ENCODE results near the gene PLEKHG4B.

Gene PLEKHG4B

DNA sequence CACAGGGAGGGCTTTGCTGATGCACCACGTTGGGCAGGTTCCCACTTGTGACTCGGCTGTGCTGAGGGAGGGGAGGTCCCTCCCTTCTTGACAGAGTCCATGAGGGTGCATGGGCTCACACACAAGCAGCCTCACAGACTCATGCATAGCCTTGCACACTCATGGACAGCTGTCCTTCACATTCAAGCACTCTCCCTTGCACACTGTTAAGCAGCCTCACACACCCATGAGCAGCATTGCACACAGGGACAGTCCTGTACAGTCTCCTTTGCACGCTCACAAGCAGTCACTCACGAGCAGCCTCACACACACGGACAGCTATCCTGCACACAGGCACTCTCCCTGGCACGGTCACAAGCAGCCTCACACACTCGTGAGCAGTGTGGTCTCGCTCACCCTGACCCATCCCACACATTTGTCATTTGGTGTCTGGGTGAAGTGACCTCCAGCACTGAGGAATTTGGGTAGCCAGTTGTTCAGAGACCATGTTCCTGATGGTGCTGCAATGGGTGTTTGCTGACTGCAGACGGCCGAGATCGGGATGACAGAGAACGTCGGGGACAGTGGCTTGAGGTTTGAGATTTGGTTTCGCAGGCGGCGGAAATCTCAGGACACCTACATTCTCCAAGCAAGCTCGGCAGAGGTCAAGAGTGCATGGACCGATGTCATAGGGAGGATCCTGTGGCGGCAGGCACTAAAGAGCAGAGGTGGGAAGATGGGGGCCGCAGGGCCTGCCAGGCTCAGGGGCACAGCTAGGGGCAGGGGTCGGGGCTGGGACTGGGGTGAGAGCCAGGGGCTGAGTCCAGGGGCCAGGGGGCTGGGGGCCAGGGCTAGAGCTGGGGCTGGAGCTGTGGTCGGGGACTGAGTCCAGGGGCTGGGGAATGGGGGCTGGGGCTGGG is 81.7 kb downstream of the PLEKHG4B start:
- no peak for DNase-seq

DNA sequence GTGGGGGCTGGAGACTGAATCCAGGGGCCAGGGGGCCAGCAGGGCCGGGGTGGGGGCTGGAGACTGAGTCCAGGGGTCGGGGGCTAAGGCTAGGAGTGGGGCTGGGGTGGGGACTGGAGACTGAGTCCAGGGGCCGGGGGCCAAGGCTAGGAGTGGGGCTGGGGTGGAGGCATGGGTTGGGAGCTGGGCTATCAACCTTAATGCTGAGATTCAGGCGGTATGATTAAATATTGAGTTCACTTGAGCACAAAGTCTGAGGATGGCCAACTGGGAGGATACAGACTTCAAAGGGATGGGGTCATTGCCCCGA is 82.3 kb downstream of the PLEKHG4B start:
- DNase-seq: no peak

GRCh38 chr5:174876-175465 is 83.0 kb downstream of the PLEKHG4B start:
- DNase-seq: no peak

GRCh38 chr5:176296-176823 is 84.4 kb downstream of the PLEKHG4B start:
- DNase-seq: no peak

DNA sequence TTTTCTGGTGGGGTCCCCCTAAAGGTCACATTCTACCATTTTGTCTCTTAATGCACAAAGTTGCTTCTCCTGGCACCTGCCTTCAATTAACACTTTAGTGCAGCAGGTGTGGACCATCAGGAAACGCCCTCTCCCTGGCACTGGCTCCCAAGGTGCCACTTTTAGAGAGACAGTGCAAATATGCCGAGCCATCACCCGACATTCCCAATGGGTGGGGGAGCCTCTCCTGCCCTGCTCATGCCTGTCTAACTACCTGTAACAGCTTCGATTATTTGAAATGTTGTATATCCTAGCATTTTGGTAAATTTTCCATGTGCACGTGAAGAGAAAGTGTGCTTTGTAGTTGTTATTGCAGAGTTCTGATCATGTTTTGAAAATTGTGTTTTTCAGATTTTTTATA is 86.1 kb downstream of the PLEKHG4B start:
- no peak for DNase-seq

DNA sequence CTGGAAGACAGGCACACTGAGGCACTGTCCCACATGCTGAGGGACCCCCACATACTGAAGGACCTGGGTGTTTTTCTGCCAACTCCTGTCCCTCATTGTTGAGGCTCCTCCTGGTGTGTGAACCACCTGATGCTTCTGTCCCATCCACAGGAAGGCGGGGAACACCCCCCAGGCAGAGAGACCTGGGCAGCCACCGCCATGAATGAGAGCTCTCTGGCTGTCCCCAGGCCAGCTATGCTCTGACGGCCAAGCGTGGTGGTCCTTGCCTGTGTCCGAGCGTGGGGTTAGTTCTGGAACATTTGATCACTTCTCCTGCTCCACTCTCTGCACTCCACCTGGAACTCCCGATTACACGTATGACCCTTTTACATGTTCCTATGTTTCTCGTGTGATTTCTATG is 87.4 kb downstream of the PLEKHG4B start:
- DNase-seq: no peak

DNA sequence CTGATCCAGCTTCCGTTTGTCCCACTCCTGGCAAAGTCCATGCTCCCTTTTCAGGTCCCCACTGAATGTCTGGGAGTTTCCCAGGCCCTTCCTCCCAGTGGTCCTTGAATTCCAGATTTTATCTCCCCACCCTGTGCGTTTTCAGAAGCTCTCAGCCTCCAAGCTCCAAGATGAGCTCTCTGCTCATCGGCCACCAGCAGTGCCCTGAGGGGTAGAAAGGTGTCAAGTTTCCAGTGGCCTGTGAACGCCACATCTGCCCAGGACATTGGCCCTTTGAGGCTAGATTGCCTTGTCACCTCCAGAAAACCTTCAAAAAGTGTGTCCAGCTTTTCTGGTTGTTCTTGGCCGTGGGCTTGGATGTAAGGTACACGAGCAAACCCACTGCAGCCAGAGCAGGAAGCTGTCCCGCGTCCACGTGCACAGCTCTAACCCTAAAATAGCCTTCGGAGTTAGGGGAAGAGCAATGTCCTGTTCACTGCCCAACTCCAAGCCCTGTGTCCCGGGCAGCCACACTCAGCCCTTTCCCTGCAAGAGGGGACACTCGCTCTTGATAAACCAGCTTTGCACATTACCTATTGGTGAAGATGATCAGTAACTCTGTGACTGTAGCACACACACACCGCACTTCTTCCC is 88.4 kb downstream of the PLEKHG4B start:
- no peak for DNase-seq

DNA sequence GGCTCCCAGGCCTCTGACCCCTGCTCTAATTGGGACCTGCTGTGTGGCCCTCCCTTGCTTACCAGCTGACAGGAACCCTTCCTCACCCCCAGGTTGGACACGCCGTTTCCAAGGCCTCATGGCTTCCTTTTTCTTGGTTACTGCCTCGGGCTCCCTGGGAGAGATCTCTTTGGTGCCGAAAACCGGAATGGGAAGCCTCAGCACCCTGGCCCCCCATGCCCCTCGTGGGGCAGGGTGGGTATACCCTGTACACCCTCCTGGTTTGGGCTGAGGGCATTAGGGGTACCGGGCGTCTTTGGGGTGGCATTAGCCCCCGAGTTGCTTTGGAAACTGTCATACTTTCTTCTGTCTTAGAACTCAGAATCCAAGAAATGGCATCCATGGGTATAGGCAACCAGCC is 89.2 kb downstream of the PLEKHG4B start:
- DNase-seq: no peak

GRCh38 chr5:181566-181965 is 89.6 kb downstream of the PLEKHG4B start:
- DNase-seq: no peak

GRCh38 chr5:182126-182525 is 90.2 kb downstream of the PLEKHG4B start:
- no peak for DNase-seq

DNA sequence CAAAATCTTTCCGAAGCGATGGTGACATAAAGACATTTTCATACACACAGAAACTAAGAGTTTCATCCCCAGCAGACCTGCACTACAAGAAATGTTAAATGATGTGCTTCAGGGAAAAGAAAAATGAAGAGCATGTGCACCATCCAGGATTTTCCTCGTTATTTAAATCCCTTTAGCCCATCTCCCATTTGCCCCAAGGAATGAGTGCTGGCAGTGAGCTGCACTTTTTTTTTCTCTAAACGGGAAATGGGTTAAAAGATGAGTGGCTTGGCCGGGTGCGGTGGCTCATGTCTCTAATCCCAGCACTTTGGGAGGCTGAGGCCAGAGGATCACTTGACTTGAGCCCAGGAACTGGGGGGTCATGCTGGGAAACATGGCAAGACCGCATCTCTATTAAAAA is 92.5 kb downstream of the PLEKHG4B start:
- DNase-seq: no peak

- DNase-seq: no peak
Observed at GRCh38 chr5:185095-186070, 93.4 kb downstream of the PLEKHG4B start.

GRCh38 chr5:186091-187041 is 94.4 kb downstream of the PLEKHG4B start:
- no peak for DNase-seq

DNA sequence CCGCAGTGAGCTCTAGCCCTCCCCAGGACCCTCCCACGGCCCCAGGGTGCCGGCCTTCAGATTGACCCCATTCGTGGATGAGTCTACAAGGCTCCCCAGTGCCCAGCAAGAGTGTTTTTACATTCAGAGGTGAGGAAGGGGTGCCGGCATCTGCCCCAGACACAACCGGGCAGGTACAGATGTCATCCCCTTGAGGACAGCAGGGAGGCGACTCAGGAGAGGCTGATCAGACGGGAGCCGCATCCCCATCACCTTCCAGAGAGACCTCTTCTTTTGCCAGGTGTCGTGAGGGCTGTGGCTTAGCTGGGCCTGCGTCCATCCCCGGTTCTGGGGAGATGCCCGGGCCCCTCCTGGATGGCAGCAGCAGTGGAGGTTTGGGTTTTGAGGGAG is 95.1 kb downstream of the PLEKHG4B start:
- DNase-seq: no peak

DNA sequence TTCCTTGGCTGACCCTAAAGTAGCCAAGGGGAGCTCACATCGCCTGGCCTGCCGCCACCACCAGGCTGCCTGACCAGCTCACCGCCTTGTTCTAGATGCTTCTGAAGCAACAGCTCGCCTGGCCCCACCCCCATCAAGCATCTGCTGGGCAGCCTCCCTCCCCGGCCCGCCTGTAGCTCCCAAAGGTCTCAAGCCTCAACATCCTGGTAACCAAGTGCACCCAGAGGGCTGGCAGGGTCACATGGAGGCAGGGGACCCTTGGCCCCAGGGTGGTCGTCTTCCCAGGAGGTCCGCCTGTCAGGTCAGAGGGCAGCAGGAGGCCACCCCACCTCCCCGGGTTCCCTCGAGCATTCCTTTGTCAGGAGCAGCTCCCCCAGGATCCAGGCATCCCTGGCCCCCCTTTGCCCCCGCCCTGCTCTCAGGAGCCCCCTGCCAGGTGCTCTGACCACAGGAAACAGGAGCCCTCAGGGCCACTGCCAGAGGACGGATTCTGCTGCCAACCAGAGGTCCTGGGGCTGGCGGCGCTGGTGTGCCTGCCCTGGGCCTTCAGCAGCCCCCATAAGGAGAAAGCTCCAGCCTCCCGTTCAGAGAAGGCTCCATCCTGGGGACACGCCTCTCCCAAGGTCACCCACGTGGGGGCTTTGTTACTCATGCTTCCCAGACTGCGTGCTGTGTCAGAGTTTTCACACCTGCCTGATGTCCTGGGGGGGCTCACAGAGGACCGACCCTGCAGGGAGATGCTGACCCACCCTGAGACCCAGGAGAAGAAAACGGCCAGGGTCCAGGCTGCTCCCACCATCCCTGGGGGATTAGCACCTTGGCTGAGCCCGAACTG is 95.9 kb downstream of the PLEKHG4B start:
- no peak for DNase-seq

DNA sequence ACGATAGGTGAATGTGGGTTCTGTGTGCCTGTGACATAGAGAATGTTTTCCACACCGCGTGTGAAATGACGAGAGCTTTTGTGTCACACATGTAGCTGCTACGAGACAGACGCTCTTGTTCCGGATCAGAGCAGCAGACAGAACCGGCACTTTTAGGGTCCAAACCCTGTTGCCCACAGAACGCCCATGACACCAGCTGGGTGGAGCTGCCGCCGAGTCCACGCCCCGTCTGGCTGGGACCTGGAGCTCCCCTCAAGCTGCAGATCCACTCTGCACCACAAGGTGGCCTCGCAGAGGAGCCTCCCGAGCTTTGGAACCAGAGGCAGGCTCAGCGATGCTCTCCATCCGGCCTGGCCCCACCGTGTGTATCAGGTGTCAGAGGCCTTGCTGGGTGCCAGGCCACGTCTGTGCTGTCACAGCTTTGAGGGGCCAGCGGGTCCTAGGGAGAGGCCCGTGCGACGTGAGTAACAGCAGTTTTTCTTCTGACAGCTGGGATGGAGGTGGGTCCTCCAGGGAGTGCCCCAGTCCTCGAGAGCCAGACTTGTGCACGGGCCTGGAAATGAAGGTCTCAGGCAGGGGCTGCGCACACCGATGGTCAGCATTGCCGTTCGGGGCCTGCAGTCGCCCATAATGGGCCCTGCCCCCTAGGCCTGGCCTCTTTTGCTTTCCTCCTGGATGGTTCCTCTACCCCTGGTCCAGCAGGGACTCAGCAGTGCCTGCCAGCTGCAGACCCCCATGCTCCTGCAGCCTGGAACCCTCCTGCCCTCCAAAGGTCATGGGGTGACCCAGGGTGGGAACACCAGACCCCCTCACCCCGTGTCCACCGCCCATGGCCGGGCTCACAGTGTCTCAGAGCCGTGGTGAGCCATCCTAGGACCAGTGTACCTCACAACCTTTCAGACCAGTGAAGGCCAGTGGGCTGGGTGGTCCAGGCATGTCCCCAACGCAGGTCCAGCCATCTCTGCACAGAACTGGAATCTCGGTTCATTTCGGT is 96.8 kb downstream of the PLEKHG4B start:
- peak; percentile 88 for DNase-seq

- DNase-seq: no peak
Observed at GRCh38 chr5:189486-189885, 97.5 kb downstream of the PLEKHG4B start.

DNA sequence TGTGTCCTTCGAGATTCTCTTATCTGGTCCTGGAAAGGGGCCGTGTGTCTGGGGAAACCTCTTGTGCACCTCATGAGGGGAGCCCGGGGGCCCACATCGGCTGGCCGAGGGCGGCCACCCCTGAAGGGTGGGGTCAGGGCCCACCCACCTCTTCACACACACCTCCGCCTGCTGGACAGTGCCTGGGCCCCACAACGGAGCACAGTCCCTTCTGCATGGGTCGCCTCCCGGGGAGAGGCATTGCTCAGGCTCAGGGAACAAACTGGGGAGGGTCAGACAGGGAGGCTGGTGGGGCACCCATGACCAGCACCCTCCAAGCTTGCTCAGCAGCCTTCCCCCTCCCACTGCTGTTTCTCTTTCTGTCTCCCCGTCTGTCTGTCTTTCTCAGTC is 98.0 kb downstream of the PLEKHG4B start:
- no peak for DNase-seq

DNA sequence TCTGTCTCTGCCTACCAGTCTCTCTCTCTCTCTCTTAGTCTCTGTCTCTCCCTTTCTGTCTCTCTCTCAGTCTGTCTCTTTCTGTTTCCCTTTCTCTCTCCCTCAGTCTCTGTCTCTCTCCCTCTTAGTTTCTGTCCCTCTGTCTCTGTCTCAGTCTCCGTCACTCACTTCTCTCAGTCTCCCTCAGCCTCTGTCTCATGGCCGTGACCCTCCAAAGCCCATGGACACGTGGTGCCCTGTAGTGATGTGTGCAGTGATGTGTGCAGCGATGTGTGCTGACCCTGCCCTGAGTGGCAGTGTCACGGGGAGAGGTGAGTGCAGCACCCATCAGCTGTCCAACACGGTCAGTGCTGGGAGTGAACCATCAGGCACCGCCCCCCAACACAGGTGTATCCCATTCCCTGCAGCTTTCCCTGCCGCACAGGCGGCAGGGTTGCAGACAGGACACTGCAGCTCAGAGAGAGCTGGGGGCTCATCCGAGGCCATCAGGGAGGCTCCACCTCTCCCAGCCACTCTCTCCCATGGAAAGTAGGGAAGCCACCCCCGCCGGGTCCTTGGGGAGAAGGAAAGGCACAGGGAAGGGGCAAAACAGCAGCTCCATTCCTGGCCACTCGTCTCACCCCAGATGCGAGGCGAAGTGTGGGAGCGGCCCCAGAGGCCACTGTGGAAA is 98.5 kb downstream of the PLEKHG4B start:
- no peak for DNase-seq

Measured in CD4-positive, alpha-beta T cell treated with Interleukin-21 for 1 hour (primary cell).